SK-N-MC (cell line): Measurements from ENCODE around the gene NBPF12.
"Not testable (repeated sequence)": the region's sequence is repeated elsewhere in the genome, so short reads cannot be mapped to it uniquely, and the experiment has no call there.

Experiments
- EZH2 ChIP-seq: fragments of 200-600 bp; sonication (generic); IDR thresholded peaks from one replicate; pipeline ENCODE4 v1.6.1; 2017; ENCODE audit warnings: antibody characterized with exemption
- POLR2AphosphoS5 ChIP-seq: IDR thresholded peaks from 2 replicates; pipeline ENCODE4 v1.6.1; 2012; ENCODE audit warnings: mild to moderate bottlenecking, low read depth, low read length, borderline replicate concordance

GRCh38 chr1:146892331-146892730 lies 45.8 kb upstream of the NBPF12 start:
- TF ChIP-seq EZH2, POLR2AphosphoS5: not testable (repeated sequence)
